Vagina (tissue), 2 donors: ENCODE measurements around the gene PTTG1IP. TPM values are rescaled to one million over a fixed set of nuclear protein-coding genes. Genes with fewer than 3 reads are reported as not detected.
A peak's percentile ranks its signal among the peaks of the same experiment; 100 is the strongest.

Experiments
- DNase-seq, 2 donors: peaks; one replicate each; pipeline ENCODE4 v3.0.0-alpha.2; 2017; ENCODE audit errors: extremely low spot score in 2 of 2
- H3K27ac ChIP-seq: fragments of 200-600 bp; sonication (generic); one replicate; pipeline ENCODE4 v1.5.1; 2019
- H3K27me3 ChIP-seq: fragments of 200-600 bp; sonication (generic); one replicate; pipeline ENCODE4 v1.5.1; 2019
- H3K36me3 ChIP-seq, 2 donors: fragments of 200-600 bp; sonication (generic); one replicate each; pipeline ENCODE4 v1.5.1; 2017 to 2019
- H3K4me1 ChIP-seq: fragments of 200-600 bp; sonication (generic); one replicate; pipeline ENCODE4 v1.5.1; 2019
- H3K4me3 ChIP-seq, 2 donors: fragments of 200-600 bp; sonication (generic); 1 replicate in 1 of 2; 2 replicates in 1 of 2; pipeline ENCODE4 v1.5.1; 2016 to 2019
- H3K9me3 ChIP-seq: fragments of 200-600 bp; sonication (generic); one replicate; pipeline ENCODE4 v1.5.1; 2019
- CTCF ChIP-seq, 3 experiments: fragments of 450-650 bp in 2 of 3; fragments of 200-600 bp in 1 of 3; sonication (generic) in 1 of 3; IDR thresholded peaks; one replicate each; pipeline ENCODE4 v1.5.1; 2017 to 2019; ENCODE audit warnings: antibody characterized with exemption in 3 of 3, mild to moderate bottlenecking in 2 of 3, moderate library complexity in 2 of 3
- POLR2A ChIP-seq, 2 donors: fragments of 450-650 bp; IDR thresholded peaks; one replicate each; pipeline ENCODE4 v1.6.1; 2017; ENCODE audit warnings: antibody characterized with exemption in 2 of 2, mild to moderate bottlenecking in 2 of 2, moderate library complexity in 2 of 2
- POLR2AphosphoS5 ChIP-seq, 2 donors: sonication (generic); formaldehyde crosslinking; IDR thresholded peaks; one replicate each; pipeline ENCODE4 v1.9.0; 2017; ENCODE audit warnings: antibody characterized with exemption in 2 of 2, mild to moderate bottlenecking in 2 of 2, low read depth in 1 of 2; ENCODE audit not compliant: insufficient read depth in 1 of 2
- intact Hi-C: fragments of 100-400 bp; cut with DNase I; formaldehyde crosslinking; loops from one replicate; pipeline ENCODE4 v1.15.1; 2023
- total RNA-seq: library from RNA; depleted of rRNA; stranded (reverse); fragments of >200 nt; gene quantifications from one replicate; pipeline ENCODE4 v1.2.3, GENCODE V29; 2016

PTTG1IP gene
- total RNA-seq, 1 donor from 2014 or later, result 165 TPM

- TF ChIP-seq POLR2AphosphoS5 (IDR thresholded peaks at IDR 0.05; ENCODE audit: insufficient read depth in 1 of 2, low read depth in 1 of 2), result no peak
- TF ChIP-seq CTCF (IDR thresholded peaks at IDR 0.05), result no peak
- no peak for TF ChIP-seq POLR2A (IDR thresholded peaks at IDR 0.05)
- intact Hi-C loops, result loop anchor here (5.0 to 10.0 kb wide), 2 partner anchors 55 to 537 kb away; partner anchors contain the start of genes CFAP410 and SUMO3
- Histone ChIP-seq H3K27ac (peak overlapping the region; percentile 90), H3K4me1 (peaks cover 76% of the 10 kb centered on the region), H3K9me3 (no peaks in the 10 kb centered on the region), H3K36me3 (no peaks in the 10 kb centered on the region), H3K4me3 (peak overlapping the region; percentile 79 to 88), H3K27me3 (no peaks in the 10 kb centered on the region)
- no peak for DNase-seq
Observed at GRCh38 chr21:44872323-44872648, 1.2 kb downstream of the PTTG1IP start.

GRCh38 chr21:44871576-44872269, 1.8 kb downstream of the PTTG1IP start:
- Histone ChIP-seq H3K4me1 (peaks cover 80% of the 10 kb centered on the region), H3K36me3 (no peaks in the 10 kb centered on the region), H3K4me3 (peak overlapping the region; percentile 79 to 88), H3K27me3 (no peaks in the 10 kb centered on the region), H3K27ac (peak overlapping the region; percentile 90), H3K9me3 (no peaks in the 10 kb centered on the region)
- intact Hi-C loops, result loop anchor here (5.0 to 10.0 kb wide), 2 partner anchors 54 to 537 kb away; partner anchors contain the start of genes CFAP410 and SUMO3
- TF ChIP-seq POLR2AphosphoS5 (IDR thresholded peaks at IDR 0.05; ENCODE audit: insufficient read depth in 1 of 2, low read depth in 1 of 2), result peak in 1 of 2 donors; percentile 54
- no peak for TF ChIP-seq CTCF (IDR thresholded peaks at IDR 0.05)
- DNase-seq, result no peak

DNA sequence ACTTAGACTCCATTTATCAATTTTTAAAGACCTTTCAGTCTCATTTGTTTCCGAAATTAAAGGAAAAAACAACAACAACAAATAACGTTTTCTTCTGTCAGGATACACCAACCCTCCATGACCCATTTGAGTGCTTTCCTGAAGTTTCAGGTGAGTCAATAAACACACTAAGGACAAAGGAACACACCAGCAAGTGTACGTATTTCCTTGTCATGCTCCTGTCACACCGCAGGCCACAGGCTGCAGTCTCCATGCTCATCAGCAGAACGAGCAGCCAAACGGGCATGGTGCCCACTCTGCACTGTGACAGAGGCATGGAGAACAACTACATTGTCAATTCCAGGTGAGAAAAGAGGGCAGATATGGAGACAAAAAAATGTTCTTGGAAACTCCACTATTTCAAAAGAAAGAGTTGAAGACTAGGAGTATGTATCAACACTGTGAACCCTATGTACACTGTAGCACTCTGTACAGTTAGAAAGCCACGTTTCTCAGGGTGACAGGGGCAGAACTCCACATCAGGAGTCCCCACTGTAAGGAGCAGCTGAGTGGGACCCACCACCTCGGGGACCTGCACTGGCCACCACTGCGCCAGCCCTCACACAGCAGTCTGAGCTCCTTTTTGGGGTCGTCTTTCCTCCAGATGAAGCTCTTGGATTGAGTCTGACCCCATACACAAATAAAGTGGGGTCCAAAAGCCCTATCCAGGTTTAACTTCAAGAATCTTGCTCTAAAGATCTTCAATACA, 2.6 kb downstream of the PTTG1IP start:
- no peak for TF ChIP-seq POLR2A (IDR thresholded peaks at IDR 0.05)
- no peak for TF ChIP-seq CTCF (IDR thresholded peaks at IDR 0.05)
- TF ChIP-seq POLR2AphosphoS5 (IDR thresholded peaks at IDR 0.05; ENCODE audit: insufficient read depth in 1 of 2, low read depth in 1 of 2), result peak in 1 of 2 donors; percentile 21
- Histone ChIP-seq H3K4me1 (peaks cover 84% of the 10 kb centered on the region), H3K36me3 (no peaks in the 10 kb centered on the region), H3K9me3 (no peaks in the 10 kb centered on the region), H3K27ac (peak overlapping the region; percentile 90), H3K4me3 (peak overlapping the region in 1 of 2 donors; percentile 79), H3K27me3 (no peaks in the 10 kb centered on the region)
- no peak for DNase-seq
- intact Hi-C loops, result loop anchor here (5.0 to 10.0 kb wide), 2 partner anchors 54 to 536 kb away; partner anchors contain the start of genes CFAP410 and SUMO3

GRCh38 chr21:44869781-44870747, 3.4 kb downstream of the PTTG1IP start:
- peak overlapping the region; percentile 90 for H3K27ac ChIP-seq
- peak overlapping the region in 1 of 2 donors; percentile 20 for H3K4me3 ChIP-seq
- intact Hi-C loops, result loop anchor here (5.0 to 10.0 kb wide), 2 partner anchors 53 to 535 kb away; partner anchors contain the start of genes CFAP410 and SUMO3
- DNase-seq, result no peak
- H3K9me3 ChIP-seq, result no peaks in the 10 kb centered on the region
- TF ChIP-seq CTCF (IDR thresholded peaks at IDR 0.05) (no peak), POLR2AphosphoS5 (IDR thresholded peaks at IDR 0.05; ENCODE audit: insufficient read depth in 1 of 2, low read depth in 1 of 2) (peak in 1 of 2 donors; percentile 15)
- peaks cover 79% of the 10 kb centered on the region for H3K4me1 ChIP-seq
- peaks cover 0 to 5% of the 10 kb centered on the region in 2 donors for H3K36me3 ChIP-seq
- no peaks in the 10 kb centered on the region for H3K27me3 ChIP-seq
